SK-N-SH treated with all-trans-retinoic acid at 6 μM for 48 hours (cell line): ENCODE measurements around the gene POU3F1.

ENCODE experiments used
- PATZ1 ChIP-seq: fragments of 250-450 bp; sonication (Bioruptor Pico); IDR thresholded peaks from 2 replicates; pipeline ENCODE4 v1.8.0; 2020; ENCODE audit warnings: mild to moderate bottlenecking, moderate library complexity, borderline replicate concordance
- ZC3H10 ChIP-seq: fragments of 250-450 bp; sonication (Bioruptor Pico); IDR thresholded peaks from 2 replicates; pipeline ENCODE4 v1.5.1; 2021; ENCODE audit warnings: mild to moderate bottlenecking, moderate library complexity

GRCh38 chr1:38006008-38006828 lies 40.4 kb downstream of the POU3F1 start:
- no peak for TF ChIP-seq ZC3H10 (CRISPR knock-in tag)
- TF ChIP-seq PATZ1 (CRISPR knock-in tag): no peak
